Thyroid gland (tissue), 4 donors: ENCODE results near the gene ZNF354C.

Experiments
- CTCF ChIP-seq, 6 experiments: fragments of 200-600 bp in 3 of 6; fragments of 450-650 bp in 3 of 6; sonication (generic) in 3 of 6; IDR thresholded peaks; one replicate each; pipeline ENCODE4 v1.5.1; 2016 to 2019; ENCODE audit warnings: antibody characterized with exemption in 6 of 6, mild to moderate bottlenecking in 2 of 6, inconsistent platforms in 1 of 6, moderate library complexity in 1 of 6
- POLR2A ChIP-seq, 2 donors: fragments of 450-650 bp; IDR thresholded peaks; one replicate each; pipeline ENCODE4 v1.6.1; 2017; ENCODE audit warnings: antibody characterized with exemption in 2 of 2, mild to moderate bottlenecking in 2 of 2, moderate library complexity in 1 of 2

GRCh38 chr5:179126506-179126991, 66.4 kb downstream of the ZNF354C start:
- TF ChIP-seq CTCF (IDR thresholded peaks at IDR 0.05) (no peak), POLR2A (IDR thresholded peaks at IDR 0.05) (no peak)
